HG02571 (cell line): ENCODE data around the gene ARHGAP25.

Source experiments
- ATAC-seq: cut with Tn5 transposase; IDR thresholded peaks from one replicate; pipeline ENCODE4 v1.9.1; 2021; ENCODE audit warnings: mild to moderate bottlenecking, moderate library complexity; ENCODE audit not compliant: unreplicated experiment

ARHGAP25 gene, protein sequence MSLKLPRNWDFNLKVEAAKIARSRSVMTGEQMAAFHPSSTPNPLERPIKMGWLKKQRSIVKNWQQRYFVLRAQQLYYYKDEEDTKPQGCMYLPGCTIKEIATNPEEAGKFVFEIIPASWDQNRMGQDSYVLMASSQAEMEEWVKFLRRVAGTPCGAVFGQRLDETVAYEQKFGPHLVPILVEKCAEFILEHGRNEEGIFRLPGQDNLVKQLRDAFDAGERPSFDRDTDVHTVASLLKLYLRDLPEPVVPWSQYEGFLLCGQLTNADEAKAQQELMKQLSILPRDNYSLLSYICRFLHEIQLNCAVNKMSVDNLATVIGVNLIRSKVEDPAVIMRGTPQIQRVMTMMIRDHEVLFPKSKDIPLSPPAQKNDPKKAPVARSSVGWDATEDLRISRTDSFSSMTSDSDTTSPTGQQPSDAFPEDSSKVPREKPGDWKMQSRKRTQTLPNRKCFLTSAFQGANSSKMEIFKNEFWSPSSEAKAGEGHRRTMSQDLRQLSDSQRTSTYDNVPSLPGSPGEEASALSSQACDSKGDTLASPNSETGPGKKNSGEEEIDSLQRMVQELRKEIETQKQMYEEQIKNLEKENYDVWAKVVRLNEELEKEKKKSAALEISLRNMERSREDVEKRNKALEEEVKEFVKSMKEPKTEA

DNA sequence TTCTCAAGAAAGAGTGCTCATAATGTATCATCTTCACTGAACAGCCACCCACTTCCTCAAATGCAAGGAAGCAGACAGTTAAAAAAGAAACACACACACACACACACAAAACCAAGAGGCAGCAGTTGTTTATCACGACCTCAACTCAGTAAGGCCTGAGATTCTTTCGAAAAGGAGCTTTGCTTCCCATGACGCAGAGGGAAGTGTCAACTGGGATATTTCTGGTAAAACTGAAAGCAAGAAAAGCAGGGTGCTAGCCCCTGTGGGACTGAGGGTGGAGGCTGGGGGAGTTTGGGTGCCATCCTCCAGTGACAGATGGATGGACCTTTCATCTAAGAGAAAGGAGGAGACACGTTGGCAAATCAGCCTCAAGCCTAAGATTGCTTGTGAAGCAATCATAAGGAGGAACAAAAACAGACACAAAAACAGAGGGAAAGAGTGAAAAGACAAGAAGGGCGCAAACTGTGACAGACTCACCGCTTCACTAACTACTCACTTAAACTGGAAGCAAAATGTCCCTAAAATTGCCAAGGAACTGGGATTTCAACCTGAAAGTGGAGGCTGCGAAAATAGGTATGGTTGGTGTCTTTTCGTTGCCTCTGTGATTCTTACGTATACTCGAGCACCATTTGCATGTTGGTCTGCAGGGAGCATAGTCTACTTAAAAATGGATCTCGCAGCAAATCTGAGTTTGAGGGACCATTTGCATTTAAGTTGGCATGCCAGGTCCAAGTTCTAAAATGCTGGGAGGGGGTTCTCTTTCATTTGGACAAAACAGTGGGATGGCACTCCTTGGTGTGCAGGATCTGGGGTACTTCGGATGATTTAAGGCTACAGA is at the start of gene ARHGAP25:
Gene ARHGAP25, plus strand, starts transcription at position 124 of the 838 bp plus-strand sequence. Its CDS starts 389 bp downstream, at position 513.
- ATAC-seq = peak; percentile 50

DNA sequence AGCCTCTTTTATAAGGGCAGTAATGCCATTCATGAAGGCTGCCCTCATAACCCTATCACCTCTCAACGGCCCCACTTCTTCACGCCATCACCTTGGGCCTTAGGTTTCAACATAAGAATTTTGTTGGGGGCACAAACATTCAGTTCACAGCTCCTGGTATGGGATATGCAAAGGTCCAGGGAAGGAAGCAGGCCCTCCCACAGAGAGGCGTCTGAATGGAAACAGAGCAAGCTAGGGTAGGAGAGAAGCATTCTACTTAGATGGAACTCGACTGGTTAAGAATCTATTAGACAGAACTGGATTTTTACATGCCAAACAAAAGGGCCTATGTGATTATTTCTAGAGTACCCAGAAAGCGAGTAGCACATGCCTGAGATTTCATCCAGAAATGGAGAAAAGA is 48.4 kb upstream of the ARHGAP25 start:
- no peak for ATAC-seq

- no peak for ATAC-seq
Measured at GRCh38 chr2:68687018-68687417, 47.6 kb upstream of the ARHGAP25 start.

DNA sequence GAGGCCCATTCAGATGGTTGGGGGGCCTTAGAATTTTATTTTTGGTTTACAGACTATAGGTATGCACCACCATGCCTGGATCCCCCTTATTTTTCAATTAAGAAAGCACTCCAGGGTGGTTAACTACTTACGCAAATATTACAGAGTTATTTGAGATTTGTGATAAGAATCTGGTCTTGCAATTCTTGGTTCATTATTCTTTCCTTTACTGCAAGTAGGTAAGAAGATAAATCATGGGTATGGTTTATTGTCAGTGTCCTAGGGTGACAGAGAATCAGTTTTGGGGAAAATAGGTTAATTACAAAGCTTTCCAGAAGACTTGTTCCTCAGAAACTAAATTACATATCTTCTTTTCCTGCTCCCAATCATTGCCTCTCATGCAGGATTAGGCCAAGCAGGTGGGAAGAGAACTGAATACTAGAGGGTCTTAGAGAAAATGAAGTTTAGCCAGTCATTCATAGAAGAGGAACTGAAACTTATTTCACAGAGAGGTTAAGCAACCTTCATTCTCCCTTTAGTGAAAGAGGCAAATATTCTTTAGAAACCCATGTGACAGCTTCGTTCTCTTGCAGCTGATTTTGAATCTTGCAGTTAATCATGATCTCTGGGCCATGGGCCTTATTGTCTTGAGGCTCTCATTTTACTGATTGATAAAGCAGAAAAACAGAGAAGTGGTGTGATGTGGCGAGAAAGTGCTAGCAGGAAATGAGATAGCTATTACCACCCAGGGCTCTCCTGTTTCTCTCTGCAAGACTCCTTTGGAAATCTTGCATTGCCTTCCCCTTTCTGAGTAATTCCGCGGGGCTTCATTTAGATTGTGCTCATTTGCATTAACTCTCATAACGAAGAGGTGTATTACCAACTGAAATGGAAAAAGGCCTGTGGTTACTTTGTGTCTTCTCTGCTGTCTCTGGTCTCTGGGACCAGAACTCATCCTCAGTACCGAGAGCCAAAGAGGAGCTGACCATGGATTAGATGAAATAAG is 44.8 kb upstream of the ARHGAP25 start:
- ATAC-seq = peak; percentile 93

DNA sequence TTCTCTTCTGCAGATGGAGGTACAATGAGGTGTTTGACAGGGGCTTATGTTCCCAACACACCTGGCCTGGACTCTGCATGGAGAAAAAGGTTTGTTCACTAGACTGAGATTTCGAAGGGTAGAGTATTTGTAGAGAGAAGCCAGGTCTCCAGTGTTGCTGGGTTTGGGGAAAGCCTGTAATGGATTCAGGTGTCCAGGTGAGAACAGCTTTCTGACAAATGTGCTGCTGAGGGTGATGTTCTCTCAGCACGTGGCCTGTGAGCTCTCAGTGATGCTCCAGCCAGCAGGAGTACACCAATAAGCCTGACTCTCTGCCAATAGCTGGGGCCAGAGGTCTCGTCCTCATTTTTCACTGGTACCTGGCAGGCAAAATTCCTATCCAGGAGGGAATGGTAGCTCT is 43.8 kb upstream of the ARHGAP25 start:
- ATAC-seq = no peak

DNA sequence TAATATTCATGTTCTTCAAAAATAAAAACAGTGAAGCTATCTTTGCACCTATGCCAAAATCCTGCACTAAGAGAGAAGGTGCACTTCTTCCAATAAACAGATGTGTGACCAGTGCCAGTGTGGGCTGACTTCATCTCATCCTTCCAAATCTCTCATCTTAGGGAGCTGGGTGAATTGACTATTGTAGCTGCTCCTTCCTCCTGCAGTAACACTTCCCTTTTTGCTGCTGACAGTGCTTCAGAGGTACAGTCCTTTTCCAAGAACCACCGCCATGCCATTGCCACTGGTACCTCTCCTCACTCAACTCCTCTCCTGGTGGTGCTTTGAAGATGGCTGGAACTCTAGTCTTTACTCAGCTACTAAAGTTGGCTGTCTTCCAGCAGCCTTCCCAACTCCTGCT is 42.1 kb upstream of the ARHGAP25 start:
- ATAC-seq = no peak

GRCh38 chr2:68693951-68694350 is 40.7 kb upstream of the ARHGAP25 start:
- no peak for ATAC-seq

GRCh38 chr2:68695971-68696370 is 38.6 kb upstream of the ARHGAP25 start:
- no peak for ATAC-seq

DNA sequence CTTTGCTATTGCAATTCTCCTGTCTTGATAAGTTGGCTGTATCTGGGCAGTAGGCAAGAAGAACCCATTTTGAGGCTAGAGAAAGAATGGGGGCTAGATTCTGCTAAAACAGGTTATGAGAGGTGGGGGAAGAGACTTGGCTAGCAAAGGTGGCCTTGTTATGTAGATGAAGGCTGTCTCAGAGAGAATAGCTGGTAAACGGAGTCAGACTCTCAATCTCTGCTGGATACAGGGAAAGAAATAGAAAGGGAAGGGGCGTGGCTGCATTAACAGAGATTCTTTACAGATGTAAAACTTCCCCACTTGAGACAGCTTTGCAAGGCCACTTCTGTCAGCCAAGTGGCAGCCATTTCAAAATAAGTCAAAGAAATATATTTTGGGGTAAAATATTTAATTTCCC is 38.1 kb upstream of the ARHGAP25 start:
- no peak for ATAC-seq

GRCh38 chr2:68698567-68699377 is 35.8 kb upstream of the ARHGAP25 start:
- no peak for ATAC-seq

DNA sequence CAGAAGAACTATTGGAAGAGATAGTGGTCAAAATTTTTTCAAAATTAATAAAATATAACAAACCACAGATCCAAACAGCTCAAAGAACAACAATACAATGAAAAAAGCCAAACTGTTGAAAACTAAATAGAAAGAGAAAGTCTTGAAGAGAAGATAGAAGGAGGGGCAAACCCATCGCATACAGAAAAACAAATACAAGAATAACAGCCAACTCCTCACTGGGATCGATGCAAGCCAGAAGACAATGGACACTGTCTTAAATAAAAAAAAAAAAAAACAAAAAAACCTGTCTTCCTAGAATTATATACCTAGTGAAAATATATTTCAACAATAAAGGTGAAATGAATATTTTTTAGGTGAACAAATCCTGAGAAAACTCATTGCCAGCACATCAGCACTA is 34.1 kb upstream of the ARHGAP25 start:
- no peak for ATAC-seq

GRCh38 chr2:68706637-68707036 is 28.0 kb upstream of the ARHGAP25 start:
- ATAC-seq = no peak

GRCh38 chr2:68708629-68709028 is 26.0 kb upstream of the ARHGAP25 start:
- ATAC-seq = no peak

GRCh38 chr2:68709421-68709911 is 25.1 kb upstream of the ARHGAP25 start:
- no peak for ATAC-seq

- no peak for ATAC-seq
Measured at GRCh38 chr2:68710336-68710735, 24.3 kb upstream of the ARHGAP25 start.

- no peak for ATAC-seq
Measured at GRCh38 chr2:68710756-68711155, 23.9 kb upstream of the ARHGAP25 start.

GRCh38 chr2:68714866-68715265 is 19.7 kb upstream of the ARHGAP25 start:
- ATAC-seq = peak; percentile 71

DNA sequence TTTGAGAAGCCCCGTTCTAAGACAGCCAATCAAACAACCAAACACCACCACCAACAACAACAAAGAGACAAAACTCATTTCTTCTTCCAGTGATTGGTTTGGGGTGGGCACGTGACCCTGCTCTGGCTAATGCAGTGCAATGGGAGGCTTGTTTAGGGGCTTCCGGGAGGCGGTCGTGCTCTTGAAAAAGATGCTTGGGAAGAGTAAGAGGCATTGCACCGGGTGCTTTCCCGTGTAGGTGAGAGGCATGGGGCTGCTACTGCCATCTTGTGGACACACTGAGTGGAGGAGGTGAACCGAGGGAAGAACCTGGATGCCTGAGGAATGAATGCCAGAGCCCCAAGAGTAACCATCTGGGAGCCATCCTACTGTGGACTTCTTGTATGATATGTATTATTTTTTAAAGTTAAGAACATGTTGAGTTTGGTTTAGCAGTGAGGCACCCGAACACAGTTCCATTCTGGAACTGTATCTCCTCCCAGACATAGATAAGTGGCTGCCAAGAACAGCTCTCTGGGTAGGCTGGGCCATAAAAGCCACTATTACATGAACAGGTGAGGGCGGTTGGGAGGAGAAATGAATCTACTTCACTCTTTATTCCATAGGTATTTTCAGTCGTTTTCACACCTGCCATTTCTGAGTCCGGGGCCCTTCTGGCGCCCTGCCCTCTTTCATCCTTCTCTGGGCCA is 19.1 kb upstream of the ARHGAP25 start:
- peak; percentile 62 for ATAC-seq
